ENCODE measurements around the gene TACC2.

TACC2 gene

DNA sequence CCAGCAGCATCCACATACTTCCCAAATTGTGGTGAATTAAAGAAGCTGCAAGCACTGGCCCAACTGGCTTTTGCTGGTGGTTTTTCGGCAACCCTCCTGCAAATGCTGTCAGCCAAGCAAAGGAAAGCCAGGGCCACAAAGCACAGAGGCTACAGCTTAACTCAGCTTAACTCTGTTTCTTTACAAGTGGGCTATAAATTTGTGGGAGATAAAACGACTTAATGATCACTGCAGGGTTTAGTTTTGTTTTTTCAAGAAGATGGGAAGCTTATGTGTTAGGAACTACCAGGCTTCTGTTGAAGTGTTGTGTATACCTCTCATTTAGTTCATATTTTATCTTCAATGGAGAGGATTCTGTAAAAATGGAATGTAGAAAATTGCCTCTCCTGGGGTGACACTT lies 110.6 kb downstream of the TACC2 start:
- Histone ChIP-seq H3K27me3 (ENCODE audit: low read length) (no peaks in the 10 kb centered on the region), H2AFZ (ENCODE audit: low read depth, low read length, severe bottlenecking) (no peak overlapping the region), H3F3A (ENCODE audit: insufficient read depth) (no peaks in the 10 kb centered on the region), H4K20me1 (ENCODE audit: low read depth, low read length) (no peaks in the 10 kb centered on the region), H3K79me2 (ENCODE audit: insufficient read depth, low read length) (no peaks in the 10 kb centered on the region), H3K9me3 (ENCODE audit: insufficient read depth, low read length) (no peaks in the 10 kb centered on the region), H3K4me2 (ENCODE audit: low read depth, low read length, poor library complexity, severe bottlenecking) (no peak overlapping the region), H3K27ac (ENCODE audit: low read depth, low read length) (no peak overlapping the region), H3K9ac (ENCODE audit: low read length) (no peak overlapping the region), H3K9me2 (replicated peaks; ENCODE audit: insufficient read depth, low read length) (no peaks in the 10 kb centered on the region), H3K4me3 (ENCODE audit: insufficient read depth, low read length, poor library complexity, severe bottlenecking) (no peak overlapping the region), H3K36me3 (ENCODE audit: low read length) (no peaks in the 10 kb centered on the region)
- TF ChIP-seq EZH2phosphoT487 (conservative IDR thresholded peaks at IDR 0.05; ENCODE audit: low read length): no peak

DNA sequence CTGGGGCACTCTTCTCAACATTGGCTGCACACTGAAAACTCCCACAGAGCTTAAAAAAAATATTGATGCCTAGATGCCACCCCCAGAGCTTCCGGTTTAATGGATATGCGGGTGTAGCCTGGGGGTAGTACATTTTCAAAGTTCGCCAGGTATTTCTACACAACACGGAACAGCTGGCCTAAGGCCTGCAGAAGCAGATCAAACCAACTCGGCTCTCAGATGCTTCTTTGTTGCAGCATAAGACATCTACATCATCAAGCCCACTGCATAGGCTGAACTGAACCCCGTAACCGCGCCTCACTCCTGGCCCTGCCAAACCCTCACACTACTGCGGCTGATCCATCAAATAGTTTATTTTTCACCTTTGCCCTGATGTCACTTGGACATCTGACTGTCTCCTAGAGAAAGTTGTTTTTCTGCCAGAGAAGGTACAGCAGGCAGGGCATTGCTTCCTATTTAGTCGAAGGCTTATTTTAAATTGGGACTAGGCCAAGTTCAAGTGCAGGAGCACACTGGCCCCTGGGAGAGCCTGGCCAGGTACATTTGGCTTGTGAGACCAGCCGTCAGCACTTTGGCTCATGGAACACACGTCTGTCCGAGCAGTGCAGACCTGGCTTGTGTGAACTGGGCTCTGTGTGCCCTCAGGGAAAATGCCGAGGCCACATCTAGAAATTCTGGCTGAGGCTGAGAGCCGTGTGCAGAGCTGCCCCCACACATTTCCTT lies 113.3 kb downstream of the TACC2 start:
- Histone ChIP-seq H3K4me3 (ENCODE audit: insufficient read depth, low read length, poor library complexity, severe bottlenecking) (no peak overlapping the region), H3K9me3 (ENCODE audit: insufficient read depth, low read length) (no peaks in the 10 kb centered on the region), H4K20me1 (ENCODE audit: low read depth, low read length) (no peaks in the 10 kb centered on the region), H2AFZ (ENCODE audit: low read depth, low read length, severe bottlenecking) (no peak overlapping the region), H3K27ac (ENCODE audit: low read depth, low read length) (no peak overlapping the region), H3K9me2 (replicated peaks; ENCODE audit: insufficient read depth, low read length) (no peaks in the 10 kb centered on the region), H3K9ac (ENCODE audit: low read length) (no peak overlapping the region), H3K27me3 (ENCODE audit: low read length) (no peaks in the 10 kb centered on the region), H3K36me3 (ENCODE audit: low read length) (no peaks in the 10 kb centered on the region), H3K4me2 (ENCODE audit: low read depth, low read length, poor library complexity, severe bottlenecking) (no peak overlapping the region), H3K79me2 (ENCODE audit: insufficient read depth, low read length) (no peaks in the 10 kb centered on the region), H3F3A (ENCODE audit: insufficient read depth) (no peaks in the 10 kb centered on the region)
- TF ChIP-seq, protein P1, sequence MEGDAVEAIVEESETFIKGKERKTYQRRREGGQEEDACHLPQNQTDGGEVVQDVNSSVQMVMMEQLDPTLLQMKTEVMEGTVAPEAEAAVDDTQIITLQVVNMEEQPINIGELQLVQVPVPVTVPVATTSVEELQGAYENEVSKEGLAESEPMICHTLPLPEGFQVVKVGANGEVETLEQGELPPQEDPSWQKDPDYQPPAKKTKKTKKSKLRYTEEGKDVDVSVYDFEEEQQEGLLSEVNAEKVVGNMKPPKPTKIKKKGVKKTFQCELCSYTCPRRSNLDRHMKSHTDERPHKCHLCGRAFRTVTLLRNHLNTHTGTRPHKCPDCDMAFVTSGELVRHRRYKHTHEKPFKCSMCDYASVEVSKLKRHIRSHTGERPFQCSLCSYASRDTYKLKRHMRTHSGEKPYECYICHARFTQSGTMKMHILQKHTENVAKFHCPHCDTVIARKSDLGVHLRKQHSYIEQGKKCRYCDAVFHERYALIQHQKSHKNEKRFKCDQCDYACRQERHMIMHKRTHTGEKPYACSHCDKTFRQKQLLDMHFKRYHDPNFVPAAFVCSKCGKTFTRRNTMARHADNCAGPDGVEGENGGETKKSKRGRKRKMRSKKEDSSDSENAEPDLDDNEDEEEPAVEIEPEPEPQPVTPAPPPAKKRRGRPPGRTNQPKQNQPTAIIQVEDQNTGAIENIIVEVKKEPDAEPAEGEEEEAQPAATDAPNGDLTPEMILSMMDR (IDR thresholded peaks at IDR 0.05; ENCODE audit: insufficient read depth, low read length, poor library complexity, severe bottlenecking): no peak
- no peak for TF ChIP-seq EZH2phosphoT487 (conservative IDR thresholded peaks at IDR 0.05; ENCODE audit: low read length)

DNA sequence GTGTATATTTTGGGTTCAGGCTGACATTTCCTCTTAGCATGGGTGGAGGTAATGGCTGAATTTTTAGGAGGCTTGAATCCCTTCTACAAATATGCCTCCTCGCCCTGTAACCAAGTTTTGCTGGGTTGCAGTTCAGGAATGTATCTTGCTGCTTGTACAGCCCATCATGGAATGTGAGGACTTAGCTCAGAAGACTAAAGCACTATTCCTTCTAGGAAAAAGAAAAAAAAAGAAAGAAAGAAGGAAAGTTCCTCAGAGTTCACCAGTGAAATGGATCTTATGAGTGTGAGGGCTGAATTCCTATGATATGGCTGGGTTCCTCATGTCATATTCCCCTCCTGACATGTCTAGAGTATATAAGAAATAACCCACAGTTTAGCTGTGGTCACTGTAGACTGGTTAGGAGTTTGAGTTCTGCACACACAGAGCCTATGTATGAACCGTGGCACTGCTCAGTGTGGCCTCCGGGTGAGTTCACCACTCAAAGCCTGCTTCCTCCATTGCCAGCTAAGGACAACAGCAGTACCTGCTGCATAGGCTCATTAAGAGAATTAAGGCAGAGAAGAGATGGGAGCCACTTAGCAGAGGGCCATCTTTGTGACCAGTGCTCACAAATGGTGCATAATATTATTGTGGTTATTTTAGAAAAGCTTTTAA lies 114.0 kb downstream of the TACC2 start:
- Histone ChIP-seq H3K4me2 (ENCODE audit: low read depth, low read length, poor library complexity, severe bottlenecking) (no peak overlapping the region), H3K9ac (ENCODE audit: low read length) (no peak overlapping the region), H3K36me3 (ENCODE audit: low read length) (no peaks in the 10 kb centered on the region)

More for the DNA sequence above, 114.0 kb downstream of the TACC2 start:
- no peaks in the 10 kb centered on the region for H3K79me2 ChIP-seq (ENCODE audit: insufficient read depth, low read length)
- no peaks in the 10 kb centered on the region for H3K27me3 ChIP-seq (ENCODE audit: low read length)
- H3K9me2 ChIP-seq (replicated peaks; ENCODE audit: insufficient read depth, low read length): no peaks in the 10 kb centered on the region
- H3K4me3 ChIP-seq (ENCODE audit: insufficient read depth, low read length, poor library complexity, severe bottlenecking): no peak overlapping the region
- no peaks in the 10 kb centered on the region for H3K9me3 ChIP-seq (ENCODE audit: insufficient read depth, low read length)
- TF ChIP-seq, protein P1 (IDR thresholded peaks at IDR 0.05; ENCODE audit: insufficient read depth, low read length, poor library complexity, severe bottlenecking): no peak
- no peak overlapping the region for H2AFZ ChIP-seq (ENCODE audit: low read depth, low read length, severe bottlenecking)
- H4K20me1 ChIP-seq (ENCODE audit: low read depth, low read length): no peaks in the 10 kb centered on the region
- no peak overlapping the region for H3K27ac ChIP-seq (ENCODE audit: low read depth, low read length)
- H3F3A ChIP-seq (ENCODE audit: insufficient read depth): no peaks in the 10 kb centered on the region
